Ascending aorta (tissue), 2 donors: ENCODE results near the gene COMMD1. TPM values are rescaled to one million over a fixed set of nuclear protein-coding genes. Genes with fewer than 3 reads are reported as not detected.

Experiments
- DNase-seq, 2 donors: peaks; one replicate each; pipeline ENCODE4 v3.0.0-alpha.2; 2019; ENCODE audit warnings: low spot score in 2 of 2
- H3K27ac ChIP-seq, 2 donors: fragments of 200-600 bp; sonication (generic); one replicate each; pipeline ENCODE4 v1.5.1; 2016 to 2017; ENCODE audit warnings: mild to moderate bottlenecking in 1 of 2
- H3K27me3 ChIP-seq: fragments of 200-600 bp; sonication (generic); one replicate; pipeline ENCODE4 v1.5.1; 2017
- H3K36me3 ChIP-seq, 2 donors: fragments of 200-600 bp; sonication (generic); one replicate each; pipeline ENCODE4 v1.5.1; 2016
- H3K4me1 ChIP-seq, 2 donors: fragments of 200-600 bp; sonication (generic); one replicate each; pipeline ENCODE4 v1.5.1; 2016 to 2017; ENCODE audit warnings: mild to moderate bottlenecking in 1 of 2
- H3K4me3 ChIP-seq, 2 donors: fragments of 200-600 bp; sonication (generic); one replicate each; pipeline ENCODE4 v1.5.1; 2016 to 2017; ENCODE audit warnings: mild to moderate bottlenecking in 1 of 2
- H3K9me3 ChIP-seq, 2 donors: fragments of 200-600 bp; sonication (generic); one replicate each; pipeline ENCODE4 v1.5.1; 2016
- intact Hi-C: fragments of 100-400 bp; cut with DNase I; formaldehyde crosslinking; loops from one replicate; pipeline ENCODE4 v1.15.1; 2023
- total RNA-seq: library from RNA; depleted of rRNA; stranded (reverse); fragments of >200 nt; gene quantifications from one replicate; pipeline ENCODE4 v1.1.0, GENCODE V29; 2016
- TF ChIP-seq, protein P1 (sequence below), 3 experiments: fragments of 200-600 bp in 2 of 3; fragments of 450-650 bp in 1 of 3; sonication (generic) in 2 of 3; IDR thresholded peaks; one replicate each; pipeline ENCODE4 v1.5.1; 2016 to 2019; ENCODE audit warnings: antibody characterized with exemption in 3 of 3, mild to moderate bottlenecking in 1 of 3, moderate library complexity in 1 of 3

Gene COMMD1
- total RNA-seq, 1 donor from 2014 or later, result 31.8 TPM

DNA sequence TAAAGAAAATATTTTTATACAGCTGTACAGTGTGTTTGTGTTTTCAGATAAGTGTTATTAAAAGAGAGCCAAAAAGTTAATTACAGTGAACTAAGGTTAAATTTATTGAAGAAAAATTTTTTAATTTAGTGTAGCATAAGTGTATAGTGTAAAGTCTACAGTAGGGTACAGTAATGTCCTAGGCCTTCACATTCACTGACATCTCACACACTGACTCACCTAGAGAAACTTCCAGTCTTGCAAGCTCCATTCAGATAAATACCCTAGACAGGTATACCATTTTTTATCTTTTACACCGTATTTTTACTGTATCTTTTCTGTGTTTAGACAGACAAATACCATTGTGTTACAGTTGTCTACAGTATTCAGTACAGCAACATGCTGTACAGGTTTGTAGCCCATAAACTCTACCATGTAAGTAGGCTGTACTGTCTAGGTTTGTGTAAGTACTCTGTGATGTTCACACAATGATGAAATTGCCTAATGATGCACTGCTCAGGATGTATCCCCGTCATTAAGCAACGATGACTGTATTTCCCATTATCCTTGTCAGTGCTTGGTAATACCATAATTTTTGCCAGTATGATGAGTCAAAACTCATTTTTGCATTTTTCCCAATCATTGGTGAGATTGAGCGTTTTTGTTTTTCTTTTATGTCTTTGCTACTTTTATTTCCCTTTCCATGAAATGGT lies 242.3 kb downstream of the COMMD1 start:
- TF ChIP-seq, protein P1, sequence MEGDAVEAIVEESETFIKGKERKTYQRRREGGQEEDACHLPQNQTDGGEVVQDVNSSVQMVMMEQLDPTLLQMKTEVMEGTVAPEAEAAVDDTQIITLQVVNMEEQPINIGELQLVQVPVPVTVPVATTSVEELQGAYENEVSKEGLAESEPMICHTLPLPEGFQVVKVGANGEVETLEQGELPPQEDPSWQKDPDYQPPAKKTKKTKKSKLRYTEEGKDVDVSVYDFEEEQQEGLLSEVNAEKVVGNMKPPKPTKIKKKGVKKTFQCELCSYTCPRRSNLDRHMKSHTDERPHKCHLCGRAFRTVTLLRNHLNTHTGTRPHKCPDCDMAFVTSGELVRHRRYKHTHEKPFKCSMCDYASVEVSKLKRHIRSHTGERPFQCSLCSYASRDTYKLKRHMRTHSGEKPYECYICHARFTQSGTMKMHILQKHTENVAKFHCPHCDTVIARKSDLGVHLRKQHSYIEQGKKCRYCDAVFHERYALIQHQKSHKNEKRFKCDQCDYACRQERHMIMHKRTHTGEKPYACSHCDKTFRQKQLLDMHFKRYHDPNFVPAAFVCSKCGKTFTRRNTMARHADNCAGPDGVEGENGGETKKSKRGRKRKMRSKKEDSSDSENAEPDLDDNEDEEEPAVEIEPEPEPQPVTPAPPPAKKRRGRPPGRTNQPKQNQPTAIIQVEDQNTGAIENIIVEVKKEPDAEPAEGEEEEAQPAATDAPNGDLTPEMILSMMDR (IDR thresholded peaks at IDR 0.05), result no peak
- H3K4me1 ChIP-seq, result no peaks in the 10 kb centered on the region
- no peak for DNase-seq
- H3K9me3 ChIP-seq, result no peaks in the 10 kb centered on the region
- no peak overlapping the region for H3K27ac ChIP-seq
- H3K4me3 ChIP-seq, result no peak overlapping the region
- no peaks in the 10 kb centered on the region for H3K27me3 ChIP-seq
- no peaks in the 10 kb centered on the region for H3K36me3 ChIP-seq
- intact Hi-C loops, result no loop called here

DNA sequence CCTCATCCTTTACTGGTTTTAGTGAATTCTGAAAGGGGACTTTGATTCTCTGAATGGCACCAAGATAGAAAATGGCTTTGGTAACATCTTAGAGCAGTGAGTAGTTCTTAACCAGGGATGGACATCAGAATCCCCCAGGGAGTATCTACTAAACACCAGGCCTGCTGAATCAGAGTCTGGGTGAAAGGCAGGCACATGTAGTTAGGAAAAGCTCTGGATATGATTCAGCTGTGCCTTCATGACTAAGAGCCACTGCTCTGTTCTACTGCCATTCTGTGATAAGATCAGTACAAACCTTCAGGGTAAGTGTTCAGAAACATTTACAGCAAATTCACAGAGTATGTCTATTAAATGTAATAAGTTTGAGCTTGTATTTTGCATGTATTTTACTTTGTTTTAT lies 244.2 kb downstream of the COMMD1 start:
- Histone ChIP-seq H3K4me3 (no peak overlapping the region), H3K9me3 (no peaks in the 10 kb centered on the region), H3K27me3 (no peaks in the 10 kb centered on the region), H3K4me1 (no peaks in the 10 kb centered on the region), H3K27ac (no peak overlapping the region), H3K36me3 (no peaks in the 10 kb centered on the region)
- intact Hi-C loops, result no loop called here
- no peak for DNase-seq
- TF ChIP-seq, protein P1 (IDR thresholded peaks at IDR 0.05), result no peak

DNA sequence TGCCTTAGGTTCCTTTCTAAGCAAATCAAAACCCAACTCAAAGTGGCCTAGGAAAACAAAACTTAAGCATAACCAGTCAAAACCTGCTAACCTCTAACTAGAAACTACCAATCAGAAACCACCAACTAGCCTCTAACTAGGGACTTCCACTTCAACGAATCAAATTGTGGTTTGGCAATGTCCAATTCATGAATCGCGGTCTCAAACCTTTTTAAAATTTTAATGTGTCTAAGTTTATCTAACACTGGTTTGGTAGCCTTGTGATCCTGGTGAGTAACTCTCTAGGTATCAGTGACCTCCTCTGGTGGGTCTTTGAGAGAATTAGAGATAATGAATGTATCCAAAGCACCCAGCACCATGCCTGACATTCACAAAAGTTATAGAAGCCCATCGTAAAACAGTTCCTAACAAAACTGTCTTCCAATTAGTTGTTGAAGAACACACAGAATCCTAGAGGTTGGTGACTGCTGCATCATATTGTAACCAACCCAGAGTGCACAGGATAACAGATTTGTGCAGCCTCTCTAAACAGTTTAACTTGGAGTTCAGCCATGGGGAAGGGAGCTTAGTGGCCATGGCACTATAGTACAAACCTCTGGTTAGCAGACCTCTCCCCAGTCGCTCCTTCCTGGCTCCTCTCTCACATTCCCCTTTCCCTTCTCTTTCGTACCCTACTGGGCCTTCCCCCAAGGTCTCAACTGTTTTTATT lies 245.3 kb downstream of the COMMD1 start:
- intact Hi-C loops, result no loop called here
- no peak overlapping the region for H3K4me3 ChIP-seq
- peaks cover 0 to 3% of the 10 kb centered on the region in 2 donors for H3K9me3 ChIP-seq
- TF ChIP-seq, protein P1 (IDR thresholded peaks at IDR 0.05), result no peak
- no peaks in the 10 kb centered on the region for H3K36me3 ChIP-seq
- no peaks in the 10 kb centered on the region for H3K4me1 ChIP-seq
- no peaks in the 10 kb centered on the region for H3K27me3 ChIP-seq
- no peak for DNase-seq
- no peak overlapping the region for H3K27ac ChIP-seq

DNA sequence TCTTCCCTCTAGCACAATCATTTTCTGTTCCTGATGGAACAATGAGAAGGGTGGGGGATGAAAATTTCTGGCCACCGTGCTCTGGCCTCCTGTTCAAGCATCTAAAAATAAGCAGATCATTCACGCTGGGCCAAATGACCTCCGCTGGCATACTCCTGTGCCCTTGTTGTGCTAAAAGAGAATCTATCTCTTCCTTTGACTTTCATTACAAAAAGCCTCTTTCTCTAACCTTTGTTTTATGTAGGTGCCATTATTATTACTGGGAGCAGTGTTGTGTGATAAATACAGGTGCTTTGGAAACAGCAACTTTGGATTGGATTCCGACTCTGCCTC lies 245.8 kb downstream of the COMMD1 start:
- Histone ChIP-seq H3K27ac (no peak overlapping the region), H3K27me3 (no peaks in the 10 kb centered on the region), H3K36me3 (no peaks in the 10 kb centered on the region), H3K9me3 (peaks cover 0 to 3% of the 10 kb centered on the region in 2 donors), H3K4me1 (no peaks in the 10 kb centered on the region), H3K4me3 (no peak overlapping the region)
- TF ChIP-seq, protein P1 (IDR thresholded peaks at IDR 0.05), result no peak
- DNase-seq, result no peak
- intact Hi-C loops, result no loop called here

DNA sequence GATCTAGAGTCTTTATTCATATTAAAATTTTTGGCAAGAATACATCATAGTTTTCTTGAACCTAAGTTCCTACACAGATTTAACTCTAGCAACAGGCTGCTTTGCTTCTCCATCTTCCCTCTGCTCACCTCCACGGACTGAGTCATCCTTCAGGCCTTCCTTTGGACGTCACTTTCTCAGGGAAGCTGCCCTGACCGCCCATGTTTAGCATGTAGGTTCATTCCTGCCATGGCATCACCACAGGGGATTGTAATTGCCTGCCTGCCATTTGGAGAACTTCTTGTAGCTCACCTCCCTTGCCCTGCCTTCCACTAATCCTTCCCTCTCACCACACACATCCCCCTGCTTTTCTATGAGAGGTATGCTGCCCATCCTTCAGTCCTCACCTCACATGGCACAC lies 246.5 kb downstream of the COMMD1 start:
- Histone ChIP-seq H3K27me3 (no peaks in the 10 kb centered on the region), H3K4me1 (peaks cover under 1 to 3% of the 10 kb centered on the region in 2 donors), H3K27ac (no peak overlapping the region), H3K9me3 (peaks cover 0 to 3% of the 10 kb centered on the region in 2 donors), H3K36me3 (no peaks in the 10 kb centered on the region), H3K4me3 (no peak overlapping the region)
- intact Hi-C loops, result no loop called here
- no peak for DNase-seq
- TF ChIP-seq, protein P1 (IDR thresholded peaks at IDR 0.05), result no peak
